HG03432 (cell line): ENCODE measurements around the gene FBLN2.
"Not testable (repeated sequence)": the region's sequence is repeated elsewhere in the genome, so short reads cannot be mapped to it uniquely, and the experiment has no call there.

Experiments used
- ATAC-seq: cut with Tn5 transposase; IDR thresholded peaks from one replicate; pipeline ENCODE4 v1.9.1; 2021; ENCODE audit warnings: mild to moderate bottlenecking, moderate library complexity; ENCODE audit not compliant: unreplicated experiment

Gene FBLN2

GRCh38 chr3:13513051-13513912, 35.6 kb upstream of the FBLN2 start:
- no peak for ATAC-seq

- ATAC-seq, result no peak
Observed at GRCh38 chr3:13513913-13514517, 34.9 kb upstream of the FBLN2 start.

- no peak for ATAC-seq
Observed at GRCh38 chr3:13514639-13515435, 34.1 kb upstream of the FBLN2 start.

DNA sequence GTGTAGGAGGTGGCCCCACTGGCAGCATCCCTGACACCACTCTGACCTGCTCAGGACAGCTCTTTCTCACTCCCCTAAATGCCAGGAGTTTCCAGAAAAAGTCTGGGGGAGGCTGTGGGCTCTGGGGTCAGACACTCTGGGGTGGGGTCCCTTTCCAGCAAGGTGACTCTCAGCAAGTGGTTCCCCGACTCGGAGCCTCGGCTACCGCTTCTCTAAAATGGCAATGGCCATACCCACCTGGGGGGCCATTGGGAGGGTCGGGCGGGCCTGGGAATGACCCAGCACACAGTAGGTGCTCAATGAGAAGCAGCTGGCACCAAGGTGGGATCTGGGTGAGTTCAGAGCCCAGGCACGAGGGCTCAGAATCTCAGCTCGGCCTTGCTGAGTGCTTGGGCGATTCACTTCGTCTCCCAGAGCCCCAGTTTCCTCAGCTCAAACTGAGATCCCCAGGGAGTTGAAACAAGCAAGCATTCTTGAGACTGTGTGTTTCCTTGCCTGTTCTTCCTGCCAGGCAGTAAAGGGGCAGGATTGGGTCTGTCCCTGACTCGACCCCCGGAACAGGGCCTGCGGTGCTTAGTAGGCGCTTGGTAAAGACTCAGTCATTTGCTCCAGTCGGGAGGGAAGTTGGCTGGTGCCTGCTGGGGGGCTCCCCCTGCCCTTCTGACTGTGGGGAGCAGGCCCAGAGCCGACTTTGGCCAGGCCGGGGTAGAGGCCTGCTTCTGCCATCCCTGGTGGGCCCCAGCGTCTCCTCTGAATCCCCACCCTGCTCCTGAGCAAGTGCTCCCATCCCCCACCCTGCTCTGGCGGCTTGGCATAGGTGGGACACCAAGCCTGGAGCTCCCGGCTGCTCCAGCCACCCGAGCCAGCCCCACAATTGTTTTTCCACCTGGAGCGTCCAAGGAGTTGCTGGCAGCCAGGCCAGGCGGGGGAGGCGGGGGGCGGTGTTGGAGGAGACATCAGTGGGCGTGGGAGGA, 32.9 kb upstream of the FBLN2 start:
- no peak for ATAC-seq

DNA sequence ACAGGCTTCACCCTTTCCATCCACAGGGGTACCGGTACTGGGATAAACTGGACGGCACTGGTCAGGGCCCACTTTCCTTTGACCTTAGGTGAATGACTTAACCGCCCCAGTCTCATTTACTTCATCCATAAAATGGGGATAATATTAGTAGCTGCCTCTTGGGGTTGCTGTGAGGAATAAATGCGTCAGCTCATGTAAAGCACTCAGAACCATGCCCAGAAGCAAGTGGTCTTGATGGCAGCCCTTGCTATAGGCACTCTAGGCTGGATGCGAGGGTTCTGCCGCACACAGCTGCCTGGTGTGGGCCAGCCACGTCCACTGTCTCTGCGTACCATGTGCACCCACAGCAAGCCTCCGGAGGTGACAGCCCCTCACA, 32.2 kb upstream of the FBLN2 start:
- no peak for ATAC-seq

GRCh38 chr3:13517253-13517977, 31.5 kb upstream of the FBLN2 start:
- ATAC-seq, result no peak

GRCh38 chr3:13518516-13518953, 30.4 kb upstream of the FBLN2 start:
- no peak for ATAC-seq

- ATAC-seq, result no peak
Observed at GRCh38 chr3:13519006-13519791, 29.7 kb upstream of the FBLN2 start.

DNA sequence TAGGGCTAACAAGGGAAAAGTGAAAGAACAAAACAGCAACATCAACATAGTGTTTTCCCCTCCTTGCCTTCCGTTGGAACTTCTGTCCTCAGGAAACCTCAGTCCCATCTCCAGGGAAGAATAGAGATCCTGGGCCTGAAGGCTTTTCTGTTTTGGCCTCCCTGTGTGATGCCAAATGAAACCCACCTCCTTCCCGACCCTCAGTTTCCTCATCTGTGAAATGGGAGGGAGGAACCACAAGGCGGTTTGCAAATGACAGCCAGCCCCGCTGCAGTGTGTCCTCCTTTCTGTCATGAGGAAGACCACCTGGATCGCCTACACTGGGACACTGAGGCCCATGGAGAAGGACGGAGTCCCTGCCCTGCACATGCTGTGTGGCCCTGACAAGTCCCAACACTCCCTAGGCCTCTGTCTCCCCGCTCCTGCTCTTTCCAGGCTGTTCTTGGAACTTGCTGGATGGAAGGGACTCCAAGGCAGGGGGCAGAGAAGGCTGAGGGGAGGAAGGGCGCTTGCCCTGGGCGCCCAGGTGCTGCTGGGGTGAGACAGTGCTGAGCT, 28.5 kb upstream of the FBLN2 start:
- ATAC-seq, result no peak

DNA sequence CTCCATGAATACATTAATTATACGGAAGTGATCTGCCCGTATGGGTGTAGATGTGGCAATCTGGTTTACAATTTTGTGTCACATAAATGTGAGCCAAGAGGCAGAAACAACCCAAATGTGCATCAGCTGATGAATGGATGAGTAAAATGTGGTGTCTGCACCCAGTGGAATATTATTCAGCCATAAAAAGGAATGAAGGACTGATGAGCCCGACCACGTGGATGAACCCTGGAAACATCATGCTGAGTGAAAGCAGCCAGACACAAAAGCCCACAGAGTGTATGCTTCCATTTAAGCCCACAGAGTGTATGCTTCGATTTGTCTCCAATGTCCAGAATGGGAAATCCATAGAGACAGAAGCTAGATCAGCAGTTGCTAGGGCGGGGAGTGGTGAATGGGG, 27.6 kb upstream of the FBLN2 start:
- no peak for ATAC-seq

DNA sequence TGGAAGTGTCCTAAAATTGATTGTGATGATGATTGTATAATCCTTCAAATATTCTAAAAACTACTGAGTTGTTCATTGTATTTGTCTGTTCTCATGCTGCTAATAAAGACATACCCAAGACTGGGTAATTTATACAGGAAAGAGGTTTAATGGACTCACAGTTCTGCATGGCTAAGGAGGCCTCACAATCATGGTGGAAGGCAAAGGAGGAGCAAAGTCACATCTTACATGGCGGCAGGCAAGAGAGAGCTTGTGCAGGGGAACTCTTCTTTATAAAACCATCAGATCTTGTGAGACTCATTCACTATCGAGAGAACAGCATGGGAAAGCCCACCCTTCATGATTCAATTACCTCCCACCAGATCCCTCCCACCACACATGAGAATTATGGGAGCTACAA, 27.2 kb upstream of the FBLN2 start:
- not testable (repeated sequence) for ATAC-seq

- no peak for ATAC-seq
Observed at GRCh38 chr3:13522236-13522635, 26.7 kb upstream of the FBLN2 start.

- no peak for ATAC-seq
Observed at GRCh38 chr3:13524979-13525669, 23.8 kb upstream of the FBLN2 start.

GRCh38 chr3:13525827-13526625, 22.9 kb upstream of the FBLN2 start:
- no peak for ATAC-seq

DNA sequence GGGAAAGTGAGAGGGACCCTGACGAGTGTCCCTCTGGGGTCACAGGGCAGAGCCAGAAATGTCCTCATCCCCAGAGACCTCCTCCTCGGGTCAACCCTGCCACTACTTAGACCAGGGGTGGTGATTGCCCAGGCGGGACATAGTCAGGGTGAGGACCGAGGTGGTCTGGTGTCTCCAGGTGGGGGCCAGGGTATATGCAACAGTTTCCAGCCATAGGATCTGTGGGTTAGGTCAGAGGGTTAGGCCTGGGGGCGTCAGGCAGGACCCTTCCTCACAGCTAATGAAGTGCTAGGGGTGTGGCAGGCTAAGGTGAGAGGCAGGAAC, 22.3 kb upstream of the FBLN2 start:
- ATAC-seq, result no peak

DNA sequence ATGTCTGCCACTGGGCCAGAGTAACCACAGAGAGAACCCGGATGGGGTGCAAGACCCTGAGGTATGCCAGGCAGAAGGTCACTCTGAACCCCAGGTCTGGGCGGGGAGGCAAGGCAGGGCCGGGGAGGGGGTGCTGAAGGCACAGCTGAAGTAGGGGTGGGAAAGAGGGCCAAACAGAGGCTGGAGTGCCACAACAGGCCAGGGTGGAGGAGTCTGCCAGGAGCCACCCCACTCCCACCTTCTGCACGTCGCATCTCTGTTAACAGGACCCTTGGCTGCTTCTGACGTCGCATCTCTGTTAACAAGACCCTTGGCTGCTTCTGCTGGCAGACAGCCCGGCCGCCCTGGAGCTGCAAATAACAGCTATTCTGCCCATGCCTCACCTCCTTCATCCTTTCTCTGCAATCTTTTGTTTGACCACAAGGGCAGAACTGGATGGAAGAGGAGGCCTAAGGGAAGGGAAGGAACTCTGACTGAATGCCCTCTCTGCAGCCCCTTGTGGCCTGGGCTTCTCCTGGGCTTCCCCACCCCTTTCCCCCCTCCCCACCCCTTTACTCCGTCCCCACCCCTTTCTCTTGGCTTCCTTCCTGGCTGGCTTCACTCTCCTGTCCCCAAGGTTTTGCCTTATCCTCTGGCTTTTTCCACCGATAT, 20.6 kb upstream of the FBLN2 start:
- no peak for ATAC-seq
